DMS53 (cell line): ENCODE measurements around the gene GOLGA8N.

Source experiments
- DNase-seq: peaks from one replicate; lab custom pipeline; 2025; lab: John Stamatoyannopoulos, UW

The GOLGA8N gene

GRCh38 chr15:32651229-32651837, 58.1 kb downstream of the GOLGA8N start:
- DNase-seq = peak; percentile 69

DNA sequence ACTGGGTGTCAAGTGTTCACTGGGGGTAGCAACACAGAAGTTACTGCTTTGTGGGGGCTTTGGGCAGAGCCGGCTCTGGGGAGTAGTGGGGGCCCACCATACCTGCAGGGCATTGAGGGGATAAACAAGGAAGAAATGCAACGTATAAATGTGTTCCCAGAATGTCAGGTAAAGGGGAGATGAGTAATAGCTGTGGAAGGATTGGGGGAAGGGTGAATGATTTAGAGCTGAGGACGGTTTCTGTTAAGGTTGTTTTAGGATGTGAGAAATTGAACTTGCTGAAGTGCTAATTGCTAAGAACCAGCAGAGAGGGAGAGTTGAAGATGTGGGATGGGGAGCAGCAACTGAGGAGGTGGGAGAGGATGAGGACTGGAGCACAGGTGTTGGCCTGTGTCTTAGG, 58.9 kb downstream of the GOLGA8N start:
- no peak for DNase-seq

GRCh38 chr15:32656091-32656490, 62.8 kb downstream of the GOLGA8N start:
- DNase-seq = no peak

DNA sequence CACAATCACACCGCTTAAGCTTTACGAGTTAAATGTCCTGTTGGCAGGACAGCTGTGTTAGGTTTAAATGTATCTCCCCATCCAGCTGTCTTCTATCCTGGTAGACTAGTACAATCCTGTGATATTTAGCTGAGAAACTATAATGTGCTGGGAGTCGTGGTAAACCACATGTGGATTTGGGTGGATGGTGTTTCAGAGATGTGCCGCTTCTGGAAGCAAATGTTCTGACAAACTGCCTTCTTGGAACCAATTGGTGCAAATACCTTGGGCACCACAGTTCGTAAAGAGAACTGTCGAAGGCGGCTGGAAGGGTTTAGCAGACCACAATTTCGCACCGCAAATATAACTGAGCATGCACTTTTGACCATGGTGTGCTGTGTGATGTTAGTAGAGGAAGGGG, 63.2 kb downstream of the GOLGA8N start:
- DNase-seq = no peak
